HepG2 (cell line): Measurements from ENCODE around the gene STYK1. TPM values are rescaled to one million over a fixed set of nuclear protein-coding genes. Genes with fewer than 3 reads are reported as not detected.

Experiments used
- ARNT2 ChIP-seq: sonication (generic); formaldehyde crosslinking; IDR thresholded peaks from 2 replicates; pipeline ENCODE4 v1.8.0; 2022; ENCODE audit warnings: mild to moderate bottlenecking, low read depth, missing genetic modification reagents, moderate library complexity
- CAMTA2 ChIP-seq: sonication (generic); formaldehyde crosslinking; IDR thresholded peaks from 2 replicates; pipeline ENCODE4 v1.4.0; 2020; ENCODE audit warnings: mild to moderate bottlenecking, missing genetic modification reagents, borderline replicate concordance
- HMGXB3 ChIP-seq: sonication (generic); formaldehyde crosslinking; IDR thresholded peaks from 2 replicates; pipeline ENCODE4 v1.4.0; 2020; ENCODE audit warnings: missing genetic modification reagents, borderline replicate concordance
- MYC ChIP-seq: sonication (generic); formaldehyde crosslinking; IDR thresholded peaks from 2 replicates; pipeline ENCODE4 v1.9.0; 2021; ENCODE audit warnings: missing genetic modification reagents, borderline replicate concordance
- PREB ChIP-seq: sonication (generic); formaldehyde crosslinking; IDR thresholded peaks from 2 replicates; pipeline ENCODE4 v1.4.0; 2020; ENCODE audit warnings: missing genetic modification reagents
- RBM22 ChIP-seq: fragments of 200-400 bp; formaldehyde crosslinking; optimal IDR thresholded peaks from 2 replicates; pipeline ENCODE3; 2017; ENCODE audit warnings: mild to moderate bottlenecking, low read length, moderate library complexity
- SALL1 ChIP-seq: sonication (generic); formaldehyde crosslinking; IDR thresholded peaks from 2 replicates; pipeline ENCODE4 v1.8.0; 2022; ENCODE audit warnings: mild to moderate bottlenecking, missing genetic modification reagents
- SP2 ChIP-seq: sonication (generic); formaldehyde crosslinking; IDR thresholded peaks from 2 replicates; pipeline ENCODE4 v1.5.1; 2020; ENCODE audit warnings: mild to moderate bottlenecking, missing genetic modification reagents
- TERF1 ChIP-seq: sonication (generic); formaldehyde crosslinking; IDR thresholded peaks from 2 replicates; pipeline ENCODE4 v1.8.0; 2022; ENCODE audit warnings: mild to moderate bottlenecking, missing genetic modification reagents, moderate library complexity
- TOE1 ChIP-seq: sonication (generic); formaldehyde crosslinking; IDR thresholded peaks from 2 replicates; pipeline ENCODE4 v1.4.0; 2020; ENCODE audit warnings: mild to moderate bottlenecking, missing genetic modification reagents
- U2AF1 ChIP-seq: fragments of 200-400 bp; formaldehyde crosslinking; optimal IDR thresholded peaks from 2 replicates; pipeline ENCODE3; 2017; ENCODE audit warnings: mild to moderate bottlenecking, low read depth, low read length
- YY1 ChIP-seq: IDR thresholded peaks from 2 replicates; pipeline ENCODE4 v1.6.1; 2011; ENCODE audit warnings: low read length, low read depth, moderate library complexity, mild to moderate bottlenecking; ENCODE audit not compliant: insufficient read depth, insufficient replicate concordance
- ZEB1 ChIP-seq: IDR thresholded peaks from 2 replicates; pipeline ENCODE4 v1.6.1; 2012; ENCODE audit warnings: mild to moderate bottlenecking, low read depth, inconsistent platforms; ENCODE audit not compliant: insufficient replicate concordance
- ZFP90 ChIP-seq: sonication (generic); formaldehyde crosslinking; IDR thresholded peaks from 2 replicates; pipeline ENCODE4 v1.8.0; 2022; ENCODE audit warnings: missing genetic modification reagents, mild to moderate bottlenecking, inconsistent platforms, borderline replicate concordance
- ZNF205 ChIP-seq: IDR thresholded peaks from 2 replicates; pipeline ENCODE4 v1.6.1; 2018; ENCODE audit warnings: missing biosample characterization, missing genetic modification reagents
- ZNF329 ChIP-seq: sonication (generic); formaldehyde crosslinking; IDR thresholded peaks from 2 replicates; pipeline ENCODE4 v1.9.0; 2021; ENCODE audit warnings: low read depth, mild to moderate bottlenecking, missing genetic modification reagents
- ZNF343 ChIP-seq: sonication (generic); formaldehyde crosslinking; IDR thresholded peaks from 2 replicates; pipeline ENCODE4 v1.4.0; 2020; ENCODE audit warnings: mild to moderate bottlenecking, missing genetic modification reagents
- ZNF644 ChIP-seq: IDR thresholded peaks from 2 replicates; pipeline ENCODE4 v1.6.1; 2016; ENCODE audit warnings: low read depth
- polyA plus RNA-seq, 8 experiments: library from polyadenylated mRNA; depleted of rRNA in 3 of 8; stranded (reverse) in 7 of 8; unstranded in 1 of 8; fragments of >200 nt; fragmentation: Illumina TruSeq in 4 of 8; extraction: Trizol in 4 of 8; gene quantifications; 2 replicates each; pipeline versions ENCODE4 v1.2.1 to v1.2.3, GENCODE V29; 2011 to 2016; ENCODE audit warnings: low read depth in 4 of 8, missing spikeins in 1 of 8, mixed read lengths in 1 of 8; ENCODE audit not compliant: insufficient read depth in 1 of 8
- total RNA-seq, 5 experiments: library from RNA; depleted of rRNA; stranded (reverse); fragments of >200 nt; fragmentation: Illumina TruSeq; extraction: Trizol; gene quantifications; 2 replicates each; pipeline ENCODE4 v1.2.3, GENCODE V29; 2016; ENCODE audit warnings: low read depth in 1 of 5
- TF ChIP-seq, protein P1 (sequence below): IDR thresholded peaks from 2 replicates; pipeline ENCODE4 v1.6.1; 2018; ENCODE audit warnings: missing genetic modification reagents, mild to moderate bottlenecking, missing compliant biosample characterization
- TF ChIP-seq, protein P2 (sequence below): sonication (generic); formaldehyde crosslinking; IDR thresholded peaks from 2 replicates; pipeline ENCODE4 v1.5.1; 2020; ENCODE audit warnings: missing genetic modification reagents, mild to moderate bottlenecking, borderline replicate concordance

Gene STYK1
- total and polyA plus RNA-seq, 2 of the 13 experiments (the other 11 are each of a cell fraction or from before 2014, with no cell fraction given), result not detected

- TF ChIP-seq ZNF343 (CRISPR knock-in tag), result no peak
- no peak for TF ChIP-seq ZFP90 (CRISPR knock-in tag)
- TF ChIP-seq, protein P1, sequence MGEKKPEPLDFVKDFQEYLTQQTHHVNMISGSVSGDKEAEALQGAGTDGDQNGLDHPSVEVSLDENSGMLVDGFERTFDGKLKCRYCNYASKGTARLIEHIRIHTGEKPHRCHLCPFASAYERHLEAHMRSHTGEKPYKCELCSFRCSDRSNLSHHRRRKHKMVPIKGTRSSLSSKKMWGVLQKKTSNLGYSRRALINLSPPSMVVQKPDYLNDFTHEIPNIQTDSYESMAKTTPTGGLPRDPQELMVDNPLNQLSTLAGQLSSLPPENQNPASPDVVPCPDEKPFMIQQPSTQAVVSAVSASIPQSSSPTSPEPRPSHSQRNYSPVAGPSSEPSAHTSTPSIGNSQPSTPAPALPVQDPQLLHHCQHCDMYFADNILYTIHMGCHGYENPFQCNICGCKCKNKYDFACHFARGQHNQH, result no peak
- TF ChIP-seq ARNT2 (CRISPR knock-in tag), result no peak
- no peak for TF ChIP-seq TERF1
- no peak for TF ChIP-seq PREB (CRISPR knock-in tag)
- no peak for TF ChIP-seq SALL1 (CRISPR knock-in tag)
- TF ChIP-seq ZNF329, result peak; percentile 23; the same call in 1 of the 2 replicates
- TF ChIP-seq YY1, result peak; percentile 39
- TF ChIP-seq RBM22, result no peak
- no peak for TF ChIP-seq SP2
- no peak for TF ChIP-seq CAMTA2
- TF ChIP-seq, protein P2, sequence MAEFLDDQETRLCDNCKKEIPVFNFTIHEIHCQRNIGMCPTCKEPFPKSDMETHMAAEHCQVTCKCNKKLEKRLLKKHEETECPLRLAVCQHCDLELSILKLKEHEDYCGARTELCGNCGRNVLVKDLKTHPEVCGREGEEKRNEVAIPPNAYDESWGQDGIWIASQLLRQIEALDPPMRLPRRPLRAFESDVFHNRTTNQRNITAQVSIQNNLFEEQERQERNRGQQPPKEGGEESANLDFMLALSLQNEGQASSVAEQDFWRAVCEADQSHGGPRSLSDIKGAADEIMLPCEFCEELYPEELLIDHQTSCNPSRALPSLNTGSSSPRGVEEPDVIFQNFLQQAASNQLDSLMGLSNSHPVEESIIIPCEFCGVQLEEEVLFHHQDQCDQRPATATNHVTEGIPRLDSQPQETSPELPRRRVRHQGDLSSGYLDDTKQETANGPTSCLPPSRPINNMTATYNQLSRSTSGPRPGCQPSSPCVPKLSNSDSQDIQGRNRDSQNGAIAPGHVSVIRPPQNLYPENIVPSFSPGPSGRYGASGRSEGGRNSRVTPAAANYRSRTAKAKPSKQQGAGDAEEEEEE (CRISPR knock-in tag), result no peak
- 0 out of 2 replicates have a peak, but pooled peaks have one; percentile 26 for TF ChIP-seq ZNF644
- no peak for TF ChIP-seq U2AF1
- TF ChIP-seq ZEB1, result peak; percentile 62
- no peak for TF ChIP-seq ZNF205 (CRISPR knock-in tag)
- TF ChIP-seq TOE1 (CRISPR knock-in tag), result no peak
- no peak for TF ChIP-seq HMGXB3 (CRISPR knock-in tag)
- TF ChIP-seq MYC (CRISPR knock-in tag), result 0 out of 2 replicates have a peak, but pooled peaks have one; percentile 30
These were observed at the start of gene STYK1 (continued) for GRCh38 chr12:10673659-10674384.
